WTC11 (cell line): ENCODE data around the gene HCRT. TPM values are rescaled to one million over a fixed set of nuclear protein-coding genes. Genes with fewer than 3 reads are reported as not detected.

ENCODE experiments used
- ATAC-seq: fragments of 200-7000 bp; cut with Tn5 transposase; 2 replicates; pipeline ENCODE4 v1.10.0; 2021; ENCODE audit warnings: mild to moderate bottlenecking, moderate library complexity
- CTCF ChIA-PET: fragments of 300-600 bp; sonication (Branson Sonifier 250); formaldehyde crosslinking; loops from one replicate; lab custom pipeline; 2021; ENCODE audit warnings: antibody characterized with exemption; lab: Charles Lee
- POLR2A ChIA-PET: fragments of 350-600 bp; sonication (Branson Sonifier 250); formaldehyde crosslinking; loops from one replicate; lab custom pipeline; 2021; ENCODE audit warnings: antibody characterized with exemption; lab: Charles Lee
- DNase-seq: peaks from one replicate; pipeline ENCODE4 v3.0.0; 2021; ENCODE audit warnings: low spot score
- H3K27ac Mint-ChIP-seq: 2 replicates; pipeline ENCODE4 v1.8.0; 2021; ENCODE audit warnings: mixed read lengths
- H3K27me3 Mint-ChIP-seq: 2 replicates; pipeline ENCODE4 v1.8.0; 2021; ENCODE audit warnings: low read depth, mild to moderate bottlenecking, moderate library complexity, mixed read lengths
- H3K36me3 Mint-ChIP-seq: 2 replicates; pipeline ENCODE4 v1.8.0; 2021; ENCODE audit warnings: mixed read lengths
- H3K4me1 Mint-ChIP-seq: 2 replicates; pipeline ENCODE4 v1.8.0; 2022; ENCODE audit warnings: mixed read lengths
- H3K4me3 Mint-ChIP-seq: 2 replicates; pipeline ENCODE4 v1.8.0; 2021; ENCODE audit warnings: mild to moderate bottlenecking, moderate library complexity, mixed read lengths
- H3K9me3 Mint-ChIP-seq: 2 replicates; pipeline ENCODE4 v1.8.0; 2021; ENCODE audit warnings: mixed read lengths
- ATF1 ChIP-seq: sonication (generic); formaldehyde crosslinking; IDR thresholded peaks from 2 replicates; pipeline ENCODE4 v1.8.1; 2023; ENCODE audit warnings: mild to moderate bottlenecking, moderate library complexity, missing genetic modification reagents
- CDX4 ChIP-seq: fragments of 250-450 bp; sonication (Bioruptor Pico); IDR thresholded peaks from 2 replicates; pipeline ENCODE4 v1.9.0; 2021; ENCODE audit warnings: moderate library complexity, mild to moderate bottlenecking, inconsistent platforms, borderline replicate concordance
- CREB1 ChIP-seq: sonication (generic); formaldehyde crosslinking; IDR thresholded peaks from 2 replicates; pipeline ENCODE4 v1.8.0; 2023; ENCODE audit warnings: mild to moderate bottlenecking, missing genetic modification reagents
- E2F4 ChIP-seq: sonication (generic); formaldehyde crosslinking; IDR thresholded peaks from 2 replicates; pipeline ENCODE4 v1.8.1; 2022; ENCODE audit warnings: low read depth, mild to moderate bottlenecking, moderate library complexity, missing genetic modification reagents, borderline replicate concordance
- EMX1 ChIP-seq: fragments of 250-450 bp; sonication (Bioruptor Pico); IDR thresholded peaks from 2 replicates; pipeline ENCODE4 v1.8.0; 2021; ENCODE audit warnings: mild to moderate bottlenecking
- ETV6 ChIP-seq: sonication (generic); formaldehyde crosslinking; IDR thresholded peaks from 2 replicates; pipeline ENCODE4 v1.8.1; 2022; ENCODE audit warnings: mild to moderate bottlenecking, missing genetic modification reagents
- FOXP4 ChIP-seq: sonication (generic); formaldehyde crosslinking; IDR thresholded peaks from 2 replicates; pipeline ENCODE4 v1.8.0; 2022; ENCODE audit warnings: mild to moderate bottlenecking, missing genetic modification reagents
- GABPB1 ChIP-seq: sonication (generic); formaldehyde crosslinking; IDR thresholded peaks from 2 replicates; pipeline ENCODE4 v1.8.1; 2023; ENCODE audit warnings: mild to moderate bottlenecking, missing genetic modification reagents
- HMGXB4 ChIP-seq: sonication (generic); formaldehyde crosslinking; IDR thresholded peaks from 2 replicates; pipeline ENCODE4 v1.8.1; 2023; ENCODE audit warnings: mild to moderate bottlenecking, moderate library complexity, missing genetic modification reagents
- MYBL2 ChIP-seq: sonication (generic); formaldehyde crosslinking; IDR thresholded peaks from 2 replicates; pipeline ENCODE4 v1.8.1; 2023; ENCODE audit warnings: mild to moderate bottlenecking, moderate library complexity, missing genetic modification reagents
- NFYB ChIP-seq: sonication (generic); formaldehyde crosslinking; conservative IDR thresholded peaks from 2 replicates; pipeline ENCODE4 v1.8.0; 2022; ENCODE audit warnings: low read depth, missing genetic modification reagents
- OVOL2 ChIP-seq: fragments of 250-450 bp; sonication (Bioruptor Pico); IDR thresholded peaks from 2 replicates; pipeline ENCODE4 v1.9.0; 2021; ENCODE audit warnings: mild to moderate bottlenecking, borderline replicate concordance
- PRRX2 ChIP-seq: fragments of 250-450 bp; sonication (Bioruptor Pico); IDR thresholded peaks from 2 replicates; pipeline ENCODE4 v1.8.0; 2021; ENCODE audit warnings: mild to moderate bottlenecking
- RORB ChIP-seq: fragments of 250-450 bp; sonication (Bioruptor Pico); IDR thresholded peaks from 2 replicates; pipeline ENCODE4 v1.9.0; 2021; ENCODE audit warnings: mild to moderate bottlenecking
- SMAD3 ChIP-seq: sonication (generic); formaldehyde crosslinking; IDR thresholded peaks from 2 replicates; pipeline ENCODE4 v1.8.0; 2022; ENCODE audit warnings: missing genetic modification reagents, mild to moderate bottlenecking, borderline replicate concordance
- SMAD4 ChIP-seq: sonication (generic); formaldehyde crosslinking; IDR thresholded peaks from 2 replicates; pipeline ENCODE4 v1.8.0; 2022; ENCODE audit warnings: mild to moderate bottlenecking, missing genetic modification reagents
- ZNF121 ChIP-seq: sonication (generic); formaldehyde crosslinking; IDR thresholded peaks from 2 replicates; pipeline ENCODE4 v1.8.0; 2023; ENCODE audit warnings: missing genetic modification reagents
- ZNF263 ChIP-seq: sonication (generic); formaldehyde crosslinking; IDR thresholded peaks from 2 replicates; pipeline ENCODE4 v1.8.1; 2022; ENCODE audit warnings: low read depth, mild to moderate bottlenecking, moderate library complexity, missing genetic modification reagents
- ZNF425 ChIP-seq: fragments of 250-450 bp; sonication (Bioruptor Pico); conservative IDR thresholded peaks from 2 replicates; pipeline ENCODE4 v1.9.0; 2021; ENCODE audit warnings: mild to moderate bottlenecking
- ZSCAN18 ChIP-seq: fragments of 250-450 bp; sonication (Bioruptor Pico); IDR thresholded peaks from 2 replicates; pipeline ENCODE4 v2.1.2; 2022; ENCODE audit warnings: mild to moderate bottlenecking, moderate library complexity
- total RNA-seq: library from RNA; stranded (reverse); gene quantifications from 3 replicates; pipeline ENCODE4 v1.2.3, GENCODE V29; 2021

The HCRT gene
- total RNA-seq, 1 experiment from 2014 or later = not detected

DNA sequence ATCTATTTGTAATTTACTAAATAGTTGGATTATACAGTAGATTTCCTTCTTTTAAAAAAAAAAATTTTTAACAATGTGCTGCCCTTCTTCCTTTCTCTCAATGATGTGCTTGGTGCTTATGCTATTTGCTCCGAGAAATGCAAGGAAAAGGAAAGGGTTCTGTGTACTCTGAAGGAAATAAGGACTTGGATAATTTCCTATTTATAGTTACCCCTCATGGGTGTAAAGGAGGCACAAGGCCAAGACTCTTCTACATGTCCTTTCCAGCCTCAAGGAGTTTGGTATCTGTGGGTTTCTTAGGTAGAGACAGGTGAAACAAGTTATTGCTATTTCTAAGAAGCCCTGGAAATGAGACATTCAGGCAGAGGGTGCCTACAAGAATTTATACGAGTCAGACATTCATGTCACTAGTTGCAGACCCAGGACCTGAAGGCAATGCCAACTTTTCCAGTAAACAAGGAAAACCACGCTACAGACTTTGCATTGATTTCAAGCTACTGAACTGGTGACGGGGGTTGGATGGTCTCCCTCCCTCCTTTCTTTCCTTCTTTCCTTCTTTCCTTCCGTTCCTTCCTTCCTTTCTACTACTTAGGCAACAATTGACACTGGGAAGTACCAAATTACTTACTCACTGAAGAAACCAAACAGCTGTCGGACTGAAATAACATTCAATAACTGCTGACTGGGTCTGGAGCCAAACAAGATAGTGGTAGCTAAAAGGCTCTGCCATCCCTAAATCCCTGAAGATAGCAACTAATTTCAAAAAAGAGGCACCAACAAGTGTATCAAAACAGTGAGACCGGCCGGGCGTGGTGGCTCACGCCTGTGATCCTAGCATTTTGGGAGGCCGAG is 42.8 kb upstream of the HCRT start (continued):
- TF ChIP-seq ZNF263 (CRISPR knock-in tag) = no peak
- no peak for TF ChIP-seq OVOL2 (CRISPR knock-in tag)

- Mint-ChIP-seq H3K27me3 (no peaks in the 10 kb centered on the region), H3K27ac (no peak overlapping the region), H3K36me3 (peaks cover 17% of the 10 kb centered on the region; the same call in 1 of the 2 replicates), H3K4me3 (no peak overlapping the region), H3K9me3 (no peaks in the 10 kb centered on the region), H3K4me1 (no peaks in the 10 kb centered on the region)
- ATAC-seq (no peak), DNase-seq (no peak)
- ChIA-PET CTCF (no interaction called here), POLR2A (no interaction called here)
- TF ChIP-seq ZSCAN18 (CRISPR knock-in tag) (no peak), ETV6 (CRISPR knock-in tag) (no peak), MYBL2 (CRISPR knock-in tag) (no peak), PRRX2 (no peak), FOXP4 (CRISPR knock-in tag) (no peak), EMX1 (CRISPR knock-in tag) (no peak), ZNF425 (CRISPR knock-in tag) (no peak), E2F4 (CRISPR knock-in tag) (no peak)
Observed at GRCh38 chr17:42225646-42226045, 40.4 kb upstream of the HCRT start.

DNA sequence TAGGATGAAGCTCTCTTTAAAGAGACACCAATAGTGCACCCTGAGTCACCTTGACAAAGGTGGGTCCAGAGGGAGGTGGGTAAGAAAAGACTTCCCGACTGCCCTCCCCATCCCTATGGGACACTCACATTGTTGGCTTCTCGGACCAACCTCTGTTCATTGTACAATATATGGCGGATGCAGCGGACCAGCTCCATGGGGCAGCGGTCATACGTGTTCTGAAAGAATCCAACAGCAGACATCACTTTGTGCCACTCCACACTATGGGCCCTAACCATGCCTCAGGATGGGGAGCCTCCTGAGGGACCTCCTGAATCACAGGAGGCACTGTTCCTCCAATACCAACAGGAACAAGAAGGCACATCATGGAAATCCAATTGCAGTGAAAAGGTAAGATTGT is 39.4 kb upstream of the HCRT start:
- DNase-seq = no peak
- Mint-ChIP-seq H3K4me3 (no peak overlapping the region), H3K4me1 (no peaks in the 10 kb centered on the region), H3K9me3 (no peaks in the 10 kb centered on the region), H3K27ac (no peak overlapping the region), H3K27me3 (no peaks in the 10 kb centered on the region), H3K36me3 (peaks cover 17% of the 10 kb centered on the region; the same call in 1 of the 2 replicates)
- ChIA-PET POLR2A (no interaction called here), CTCF (interaction anchor here (1.2 kb wide), 1 partner anchor 16 kb away, joined by 3 read pairs; no protein-coding TSS in a partner anchor)
- ATAC-seq = no peak
- TF ChIP-seq HMGXB4 (CRISPR knock-in tag) (no peak), ZNF121 (CRISPR knock-in tag) (no peak), SMAD3 (CRISPR knock-in tag) (no peak), ZNF425 (CRISPR knock-in tag) (no peak), RORB (CRISPR knock-in tag) (no peak), GABPB1 (no peak), NFYB (CRISPR knock-in tag) (no peak), SMAD4 (CRISPR knock-in tag) (no peak), CDX4 (CRISPR knock-in tag) (no peak), CREB1 (CRISPR knock-in tag) (no peak), PRRX2 (no peak), ATF1 (no peak)
